Lung (tissue), 12 donors: ENCODE data around the gene ADARB1. TPM values are rescaled to one million over a fixed set of nuclear protein-coding genes. Genes with fewer than 3 reads are reported as not detected.
A peak's percentile ranks its signal among the peaks of the same experiment; 100 is the strongest.

Experiments
- ATAC-seq: fragments of 200-7000 bp; cut with Tn5 transposase; one replicate; pipeline ENCODE4 v1.9.1; 2020; ENCODE audit warnings: moderate number of reproducible peaks; ENCODE audit not compliant: insufficient read depth, low FRiP score
- DNase-seq, 3 donors: peaks; one replicate each; pipeline ENCODE4 v3.0.0-alpha.2; 2013 to 2017
- H3K27ac ChIP-seq, 2 donors: one replicate each; pipeline ENCODE4 v1.5.1; 2013; ENCODE audit warnings: mild to moderate bottlenecking in 2 of 2, moderate library complexity in 2 of 2, control low read depth in 1 of 2, inconsistent platforms in 1 of 2, low read depth in 1 of 2, low read length in 1 of 2
- H3K27me3 ChIP-seq, 3 donors: one replicate each; pipeline ENCODE4 v1.5.1; 2013; ENCODE audit warnings: low read length in 2 of 3; ENCODE audit not compliant: control insufficient read depth in 3 of 3, insufficient read depth in 3 of 3
- H3K36me3 ChIP-seq, 4 donors: one replicate each; pipeline ENCODE4 v1.5.1; 2013; ENCODE audit warnings: low read length in 4 of 4, mild to moderate bottlenecking in 1 of 4, moderate library complexity in 1 of 4; ENCODE audit not compliant: control insufficient read depth in 4 of 4, insufficient read depth in 4 of 4
- H3K4me1 ChIP-seq, 5 donors: one replicate each; pipeline ENCODE4 v1.5.1; 2013; ENCODE audit warnings: low read length in 5 of 5, mild to moderate bottlenecking in 2 of 5, moderate library complexity in 1 of 5; ENCODE audit not compliant: control insufficient read depth in 5 of 5, insufficient read depth in 5 of 5
- H3K4me3 ChIP-seq: one replicate; pipeline ENCODE4 v1.5.1; 2013; ENCODE audit warnings: mild to moderate bottlenecking, control low read depth, moderate library complexity
- H3K9ac ChIP-seq, 2 donors: one replicate each; pipeline ENCODE4 v1.5.1; 2013; ENCODE audit warnings: low read length in 2 of 2, control low read depth in 1 of 2; ENCODE audit not compliant: insufficient read depth in 1 of 2
- H3K9me3 ChIP-seq, 4 donors: one replicate each; pipeline ENCODE4 v1.5.1; 2013; ENCODE audit warnings: low read length in 3 of 4, mild to moderate bottlenecking in 1 of 4, moderate library complexity in 1 of 4; ENCODE audit not compliant: control insufficient read depth in 4 of 4, insufficient read depth in 3 of 4
- WGBS, 2 donors: extraction: QIAGEN DNeasy Blood & Tissue Kit; methylation state at CpG; one replicate each; pipeline ENCODE4 v1.1.7; 2013; 5-methylcytosine and 5-hydroxymethylcytosine counted together
- polyA plus RNA-seq, 2 donors: library from polyadenylated mRNA; stranded (reverse); fragments of 200-250 nt; gene quantifications; one replicate each; pipeline ENCODE4 v1.2.1, GENCODE V29; 2013
- total RNA-seq, 2 donors: library from RNA; depleted of rRNA in 1 of 2; stranded (reverse); fragments of >200 nt in 1 of 2; gene quantifications; one replicate each; pipeline ENCODE4 v1.2.1, GENCODE V29; 2014 to 2021
- TF ChIP-seq, protein P1 (sequence below): IDR thresholded peaks from 2 replicates; pipeline ENCODE4 v1.5.1; 2012; ENCODE audit warnings: mild to moderate bottlenecking; ENCODE audit errors: control extremely low read depth, extremely low read depth
- donor health status: control.
- donor health status: control.
- donor health status: Bipolar disorder and iron deficiency.
- donor health status: healthy.
- donor health status: DM: yes; HTN: yes; CAD: no.

ADARB1 gene
- total and polyA plus RNA-seq, 4 donors = 13.4 to 47.7 (median 32.6) TPM

DNA sequence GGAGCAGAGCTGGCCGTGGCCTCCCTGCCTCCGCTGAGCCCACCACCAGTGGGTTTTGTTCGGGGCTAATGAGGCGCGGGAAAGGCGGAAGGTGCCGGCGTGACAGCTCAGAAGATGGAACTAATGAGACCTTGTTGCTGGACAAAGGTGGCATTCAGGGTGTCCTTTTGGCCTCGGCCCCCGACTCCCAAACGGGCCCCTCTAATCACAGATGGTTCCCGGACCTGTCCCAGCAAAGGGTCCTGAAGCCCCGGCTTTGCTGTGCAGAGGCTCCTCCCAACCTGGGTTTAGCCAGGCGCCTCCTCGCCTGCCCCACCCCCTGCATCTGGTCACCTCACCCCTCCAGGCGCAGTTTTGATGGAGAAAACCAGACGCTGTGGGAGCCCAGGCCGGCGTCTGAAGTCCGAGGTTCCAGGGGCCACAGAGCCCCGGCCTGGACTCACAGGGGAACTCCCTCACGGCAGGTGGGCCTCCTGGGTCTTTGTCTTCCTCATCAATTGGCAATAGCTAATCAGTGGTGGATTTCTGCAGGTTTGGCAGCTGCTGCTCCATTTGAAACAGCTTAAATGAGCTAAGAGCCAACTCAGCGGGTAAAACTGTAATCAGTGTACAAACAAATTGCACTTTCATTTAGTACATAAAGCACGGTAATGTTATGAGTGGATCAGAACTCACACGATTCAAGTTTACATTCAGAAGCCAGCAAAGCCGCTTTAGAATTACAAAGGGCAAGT is 44.3 kb upstream of the ADARB1 start:
- ATAC-seq = no peak
- TF ChIP-seq, protein P1, sequence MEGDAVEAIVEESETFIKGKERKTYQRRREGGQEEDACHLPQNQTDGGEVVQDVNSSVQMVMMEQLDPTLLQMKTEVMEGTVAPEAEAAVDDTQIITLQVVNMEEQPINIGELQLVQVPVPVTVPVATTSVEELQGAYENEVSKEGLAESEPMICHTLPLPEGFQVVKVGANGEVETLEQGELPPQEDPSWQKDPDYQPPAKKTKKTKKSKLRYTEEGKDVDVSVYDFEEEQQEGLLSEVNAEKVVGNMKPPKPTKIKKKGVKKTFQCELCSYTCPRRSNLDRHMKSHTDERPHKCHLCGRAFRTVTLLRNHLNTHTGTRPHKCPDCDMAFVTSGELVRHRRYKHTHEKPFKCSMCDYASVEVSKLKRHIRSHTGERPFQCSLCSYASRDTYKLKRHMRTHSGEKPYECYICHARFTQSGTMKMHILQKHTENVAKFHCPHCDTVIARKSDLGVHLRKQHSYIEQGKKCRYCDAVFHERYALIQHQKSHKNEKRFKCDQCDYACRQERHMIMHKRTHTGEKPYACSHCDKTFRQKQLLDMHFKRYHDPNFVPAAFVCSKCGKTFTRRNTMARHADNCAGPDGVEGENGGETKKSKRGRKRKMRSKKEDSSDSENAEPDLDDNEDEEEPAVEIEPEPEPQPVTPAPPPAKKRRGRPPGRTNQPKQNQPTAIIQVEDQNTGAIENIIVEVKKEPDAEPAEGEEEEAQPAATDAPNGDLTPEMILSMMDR = no peak
- H3K36me3 ChIP-seq = no peaks in the 10 kb centered on the region

DNA sequence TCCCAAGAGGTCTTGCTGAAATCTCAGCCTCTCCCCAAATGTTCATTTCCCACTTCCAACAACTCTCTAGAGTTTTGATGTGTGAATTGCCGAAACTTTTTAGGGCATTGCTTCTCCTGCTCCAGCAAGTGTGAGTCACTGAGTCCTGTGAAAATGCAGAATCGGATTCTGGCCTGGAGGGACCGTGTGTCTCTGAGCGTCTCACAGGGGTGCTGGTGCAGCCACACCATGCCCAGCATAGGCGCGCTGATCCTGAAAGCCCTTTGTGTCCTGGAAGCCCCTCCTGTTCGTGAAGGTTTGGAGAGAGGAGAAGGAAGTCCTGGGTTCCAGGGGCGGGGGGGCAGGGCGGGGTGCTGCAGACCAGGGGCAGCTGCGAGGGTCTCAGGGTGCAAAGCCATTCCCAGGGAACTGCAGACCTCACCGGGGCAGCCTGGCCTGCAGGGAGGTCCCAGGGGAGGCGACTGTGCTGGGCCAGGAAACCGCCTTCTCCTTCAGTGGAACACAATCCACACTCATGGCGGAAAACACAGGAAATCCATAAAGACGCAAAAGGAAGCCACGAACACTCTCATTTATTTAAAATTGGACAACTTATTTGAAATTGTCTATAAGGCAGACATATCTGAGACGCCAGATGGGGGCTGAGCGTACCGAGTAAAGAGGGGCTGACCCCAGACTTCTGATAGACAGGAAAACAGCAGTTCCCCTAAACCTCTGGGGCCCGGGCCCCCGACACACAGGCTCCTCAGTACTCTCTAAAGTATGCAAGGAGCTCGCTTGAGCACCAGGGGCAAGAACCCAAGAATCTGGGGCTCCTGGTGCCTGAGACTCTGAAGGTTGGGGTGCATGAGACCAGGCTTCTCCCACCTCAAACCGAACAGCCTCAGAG is 43.5 kb upstream of the ADARB1 start:
- no peaks in the 10 kb centered on the region for H3K27me3 ChIP-seq
- no peaks in the 10 kb centered on the region for H3K36me3 ChIP-seq
- ATAC-seq = no peak
- TF ChIP-seq, protein P1 = no peak
- DNase-seq = peak in 2 of 3 donors; percentile 11 to 12
- H3K27ac ChIP-seq = peak overlapping the region in 1 of 2 donors; percentile 7
- peaks cover 3 to 65% (median 26%) of the 10 kb centered on the region in 5 donors for H3K4me1 ChIP-seq
- H3K4me3 ChIP-seq = no peak overlapping the region
- 49 to 55% methylated on average over 23 of the region's 23 CpGs for WGBS, 2 donors
- peak overlapping the region in 1 of 2 donors; percentile 60 for H3K9ac ChIP-seq
- H3K9me3 ChIP-seq = no peaks in the 10 kb centered on the region

More for the DNA sequence above, 44.3 kb upstream of the ADARB1 start:
- Histone ChIP-seq H3K4me3 (no peak overlapping the region), H3K27ac (peak overlapping the region in 1 of 2 donors; percentile 4), H3K9me3 (no peaks in the 10 kb centered on the region), H3K27me3 (no peaks in the 10 kb centered on the region), H3K9ac (peak overlapping the region in 1 of 2 donors; percentile 60), H3K4me1 (peaks cover 3 to 59% (median 22%) of the 10 kb centered on the region in 5 donors)
- WGBS, 2 donors = 83 to 84% methylated on average over 24 to 26 of the region's 26 CpGs
- DNase-seq = peak in 2 of 3 donors; percentile 38 to 58

DNA sequence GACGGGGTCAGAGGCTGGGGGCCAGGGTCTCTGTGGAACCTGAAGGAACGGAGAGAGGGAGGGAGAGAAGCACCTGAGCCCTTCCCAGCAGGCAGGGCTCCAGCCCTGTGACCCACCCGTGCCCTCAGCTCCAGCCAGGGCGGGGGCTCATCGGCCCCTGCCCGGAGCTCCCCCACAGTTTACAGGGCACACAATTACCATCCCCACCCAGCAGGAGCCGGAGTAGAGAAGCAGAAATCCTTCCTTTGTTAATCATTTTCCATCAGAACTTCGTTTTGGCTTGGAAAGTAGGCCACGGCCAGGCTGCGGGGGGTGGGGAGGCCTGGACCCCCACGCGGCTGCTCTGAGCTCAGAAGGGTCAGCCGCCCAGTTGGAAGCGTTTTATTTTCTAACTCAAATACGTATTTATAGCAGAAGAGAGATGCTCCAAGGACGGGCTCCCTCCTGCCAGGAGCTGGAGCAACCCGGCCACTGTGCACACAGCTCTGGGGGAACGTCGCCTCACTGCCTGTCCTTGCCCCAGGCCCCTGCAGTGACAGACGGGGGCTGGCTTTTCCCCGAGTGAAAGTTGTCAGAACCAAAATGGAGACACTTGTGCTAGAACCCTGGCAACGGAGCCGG is 42.7 kb upstream of the ADARB1 start:
- TF ChIP-seq, protein P1 = no peak
- WGBS, 2 donors = 69 to 83% methylated on average over 23 of the region's 23 CpGs

More for the DNA sequence above, 42.7 kb upstream of the ADARB1 start:
- H3K9me3 ChIP-seq = peaks cover 0 to 4% (median under 1%) of the 10 kb centered on the region in 4 donors
- H3K27ac ChIP-seq = peak overlapping the region in 1 of 2 donors; percentile 7
- H3K9ac ChIP-seq = no peak overlapping the region
- DNase-seq (peak; percentile 31 to 63 (median 38)), ATAC-seq (no peak)
- H3K4me3 ChIP-seq = no peak overlapping the region
- peaks cover 3 to 65% (median 26%) of the 10 kb centered on the region in 5 donors for H3K4me1 ChIP-seq
- no peaks in the 10 kb centered on the region for H3K36me3 ChIP-seq
- no peaks in the 10 kb centered on the region for H3K27me3 ChIP-seq
